ENCODE results near the gene EFNA2. TPM values are rescaled to one million over a fixed set of nuclear protein-coding genes. Genes with fewer than 3 reads are reported as not detected.

The EFNA2 gene
- total and polyA plus RNA-seq, 8 donors, result 0.15 to 21.1 (median 0.55) TPM; not detected in 5

GRCh38 chr19:1321539-1321938 is 35.9 kb downstream of the EFNA2 start:
- no peak overlapping the region for H3K27ac ChIP-seq
- peaks cover 0 to 96% (median 68%) of the 10 kb centered on the region in 3 donors for H3K27me3 ChIP-seq
- DNase-seq, result no peak
- peaks cover 10 to 14% (median 12%) of the 10 kb centered on the region in 4 donors for H3K4me1 ChIP-seq
- TF ChIP-seq POLR2A (IDR thresholded peaks at IDR 0.05) (no peak), EP300 (IDR thresholded peaks at IDR 0.05) (no peak), CTCF (IDR thresholded peaks at IDR 0.05) (no peak), POLR2AphosphoS5 (IDR thresholded peaks at IDR 0.05) (no peak)
- intact Hi-C loops (cut with DNase I; ENCODE audit: low total_unique reads), result no loop called here
- H3K4me3 ChIP-seq, result no peak overlapping the region
- no peaks in the 10 kb centered on the region for H3K36me3 ChIP-seq
- no peaks in the 10 kb centered on the region for H3K9me3 ChIP-seq
- WGBS, 5 donors, result 81 to 95% (median 86%) methylated on average over 7 to 9 of the region's 9 CpGs

GRCh38 chr19:1322198-1322981 is 36.7 kb downstream of the EFNA2 start:
- Histone ChIP-seq H3K4me3 (no peak overlapping the region), H3K27ac (no peak overlapping the region), H3K36me3 (no peaks in the 10 kb centered on the region), H3K4me1 (peaks cover 10 to 14% (median 12%) of the 10 kb centered on the region in 4 donors), H3K9me3 (no peaks in the 10 kb centered on the region), H3K27me3 (peaks cover 0 to 91% (median 61%) of the 10 kb centered on the region in 3 donors)
- WGBS, 5 donors, result 83 to 92% (median 90%) methylated on average over 14 to 16 of the region's 16 CpGs
- TF ChIP-seq CTCF (IDR thresholded peaks at IDR 0.05), result no peak
- TF ChIP-seq POLR2AphosphoS5 (IDR thresholded peaks at IDR 0.05), result no peak
- no peak for TF ChIP-seq EP300 (IDR thresholded peaks at IDR 0.05)
- TF ChIP-seq POLR2A (IDR thresholded peaks at IDR 0.05), result no peak
- intact Hi-C loops (cut with DNase I; ENCODE audit: low total_unique reads), result no loop called here
- no peak for DNase-seq

GRCh38 chr19:1324249-1324805 is 38.7 kb downstream of the EFNA2 start:
- peaks cover 0 to 71% (median 43%) of the 10 kb centered on the region in 3 donors for H3K27me3 ChIP-seq
- WGBS, 5 donors, result 76 to 86% (median 81%) methylated on average over 11 to 12 of the region's 12 CpGs
- H3K36me3 ChIP-seq, result no peaks in the 10 kb centered on the region
- peak overlapping the region in 3 of 4 donors; percentile 33 to 40 (median 37) for H3K4me3 ChIP-seq
- H3K9me3 ChIP-seq, result no peaks in the 10 kb centered on the region
- no peak overlapping the region for H3K27ac ChIP-seq
- no peak for TF ChIP-seq EP300 (IDR thresholded peaks at IDR 0.05)
- no peak for TF ChIP-seq POLR2AphosphoS5 (IDR thresholded peaks at IDR 0.05)
- no peak for TF ChIP-seq CTCF (IDR thresholded peaks at IDR 0.05)
- TF ChIP-seq POLR2A (IDR thresholded peaks at IDR 0.05), result no peak
- intact Hi-C loops (cut with DNase I; ENCODE audit: low total_unique reads), result no loop called here
- peaks cover 10 to 14% (median 12%) of the 10 kb centered on the region in 4 donors for H3K4me1 ChIP-seq
- DNase-seq, result no peak

- Histone ChIP-seq H3K27ac (peak overlapping the region in 1 of 5 donors; percentile 47), H3K4me3 (peak overlapping the region; percentile 22 to 40 (median 35)), H3K4me1 (peaks cover 10 to 14% (median 12%) of the 10 kb centered on the region in 4 donors), H3K36me3 (no peaks in the 10 kb centered on the region), H3K27me3 (peaks cover 0 to 65% (median 43%) of the 10 kb centered on the region in 3 donors), H3K9me3 (no peaks in the 10 kb centered on the region)
- intact Hi-C loops (cut with DNase I; ENCODE audit: low total_unique reads), result no loop called here
- 2 to 4% (median 3%) methylated on average over 29 to 66 of the region's 66 CpGs for WGBS, 5 donors
- DNase-seq, result peak; percentile 52 to 94
- no peak for TF ChIP-seq CTCF (IDR thresholded peaks at IDR 0.05)
- no peak for TF ChIP-seq EP300 (IDR thresholded peaks at IDR 0.05)
- TF ChIP-seq POLR2AphosphoS5 (IDR thresholded peaks at IDR 0.05), result no peak
- TF ChIP-seq POLR2A (IDR thresholded peaks at IDR 0.05), result no peak
Measured at GRCh38 chr19:1324806-1325567, 39.3 kb downstream of the EFNA2 start.

Data from stomach (tissue), 9 donors.